Calu3 (cell line): ENCODE results near the gene SH3BP4. TPM values are rescaled to one million over a fixed set of nuclear protein-coding genes. Genes with fewer than 3 reads are reported as not detected.

Source experiments
- BruUV-seq: library from RNA; stranded (reverse); fragments of 400-500 nt; replicated peaks from 2 replicates; lab custom pipeline; 2021; lab: Mats Ljungman, UMichigan
- CTCF ChIA-PET: fragments of 300-600 bp; sonication (Branson Sonifier 250); formaldehyde crosslinking; loops from one replicate; lab custom pipeline; 2022; ENCODE audit warnings: antibody characterized with exemption; lab: Charles Lee
- DNase-seq: peaks from one replicate; pipeline ENCODE4 v3.0.0; 2022
- H3K27ac Mint-ChIP-seq: one replicate; pipeline ENCODE4 v1.8.0; 2022; ENCODE audit warnings: mixed read lengths; ENCODE audit not compliant: unreplicated experiment
- H3K27me3 Mint-ChIP-seq: one replicate; pipeline ENCODE4 v1.8.0; 2022; ENCODE audit warnings: mixed read lengths; ENCODE audit not compliant: unreplicated experiment
- H3K36me3 Mint-ChIP-seq: one replicate; pipeline ENCODE4 v1.8.0; 2022; ENCODE audit warnings: mild to moderate bottlenecking, moderate library complexity, mixed read lengths; ENCODE audit not compliant: insufficient read depth, unreplicated experiment
- H3K4me1 Mint-ChIP-seq: one replicate; pipeline ENCODE4 v1.8.0; 2022; ENCODE audit warnings: mild to moderate bottlenecking, low read depth, mixed read lengths; ENCODE audit not compliant: unreplicated experiment
- H3K4me3 Mint-ChIP-seq: one replicate; pipeline ENCODE4 v1.8.0; 2022; ENCODE audit warnings: mild to moderate bottlenecking, low read depth, moderate library complexity, mixed read lengths; ENCODE audit not compliant: unreplicated experiment
- H3K9me3 Mint-ChIP-seq: one replicate; pipeline ENCODE4 v1.8.0; 2022; ENCODE audit warnings: low read depth, mixed read lengths; ENCODE audit not compliant: unreplicated experiment
- intact Hi-C: fragments of 100-400 bp; cut with micrococcal nuclease; formaldehyde crosslinking; loops from one replicate; pipeline ENCODE4 v1.10.0; 2022; ENCODE audit not compliant: unreplicated experiment
- total RNA-seq: library from RNA; stranded (reverse); gene quantifications from 2 replicates; pipeline ENCODE4 v1.2.3, GENCODE V29; 2022
- TF ChIP-seq, protein P1 (sequence below): fragments of 200-600 bp; IDR thresholded peaks from one replicate; pipeline ENCODE4 v1.8.0; 2022; ENCODE audit warnings: antibody characterized with exemption; ENCODE audit not compliant: unreplicated experiment

Gene SH3BP4
- total RNA-seq, 1 experiment from 2014 or later, result 36.9 TPM

DNA sequence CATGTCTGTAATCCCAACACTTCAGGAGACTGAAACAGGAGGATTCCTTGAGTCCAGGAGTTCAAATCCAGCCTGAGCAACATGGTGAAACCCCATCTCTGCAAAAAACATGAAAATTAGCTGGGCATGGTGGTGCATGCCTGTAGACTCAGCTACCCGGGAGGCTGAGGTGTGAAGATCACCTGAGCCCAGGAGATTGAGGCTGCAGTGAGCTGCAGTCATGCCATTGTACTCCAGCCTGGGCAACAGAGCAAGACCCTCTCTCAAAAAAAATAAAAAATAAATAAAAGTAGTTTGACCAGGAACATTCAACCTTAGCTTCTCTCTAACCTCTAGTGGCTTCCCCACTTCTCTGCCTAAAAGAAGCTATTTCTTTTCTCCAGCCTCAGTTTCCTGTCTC, 23.8 kb downstream of the SH3BP4 start:
- CTCF ChIA-PET, result no interaction called here
- H3K27ac Mint-ChIP-seq, result no peak overlapping the region
- DNase-seq, result no peak
- H3K4me3 Mint-ChIP-seq, result no peak overlapping the region
- no TSS peak for BruUV-seq
- TF ChIP-seq, protein P1, sequence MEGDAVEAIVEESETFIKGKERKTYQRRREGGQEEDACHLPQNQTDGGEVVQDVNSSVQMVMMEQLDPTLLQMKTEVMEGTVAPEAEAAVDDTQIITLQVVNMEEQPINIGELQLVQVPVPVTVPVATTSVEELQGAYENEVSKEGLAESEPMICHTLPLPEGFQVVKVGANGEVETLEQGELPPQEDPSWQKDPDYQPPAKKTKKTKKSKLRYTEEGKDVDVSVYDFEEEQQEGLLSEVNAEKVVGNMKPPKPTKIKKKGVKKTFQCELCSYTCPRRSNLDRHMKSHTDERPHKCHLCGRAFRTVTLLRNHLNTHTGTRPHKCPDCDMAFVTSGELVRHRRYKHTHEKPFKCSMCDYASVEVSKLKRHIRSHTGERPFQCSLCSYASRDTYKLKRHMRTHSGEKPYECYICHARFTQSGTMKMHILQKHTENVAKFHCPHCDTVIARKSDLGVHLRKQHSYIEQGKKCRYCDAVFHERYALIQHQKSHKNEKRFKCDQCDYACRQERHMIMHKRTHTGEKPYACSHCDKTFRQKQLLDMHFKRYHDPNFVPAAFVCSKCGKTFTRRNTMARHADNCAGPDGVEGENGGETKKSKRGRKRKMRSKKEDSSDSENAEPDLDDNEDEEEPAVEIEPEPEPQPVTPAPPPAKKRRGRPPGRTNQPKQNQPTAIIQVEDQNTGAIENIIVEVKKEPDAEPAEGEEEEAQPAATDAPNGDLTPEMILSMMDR, result no peak
- intact Hi-C loops, result loop anchor here (5.0 kb wide), 1 partner anchor 77 kb away; no protein-coding TSS in a partner anchor
- peaks cover 17% of the 10 kb centered on the region for H3K36me3 Mint-ChIP-seq
- no peaks in the 10 kb centered on the region for H3K9me3 Mint-ChIP-seq
- no peaks in the 10 kb centered on the region for H3K27me3 Mint-ChIP-seq
- H3K4me1 Mint-ChIP-seq, result peaks cover 59% of the 10 kb centered on the region

DNA sequence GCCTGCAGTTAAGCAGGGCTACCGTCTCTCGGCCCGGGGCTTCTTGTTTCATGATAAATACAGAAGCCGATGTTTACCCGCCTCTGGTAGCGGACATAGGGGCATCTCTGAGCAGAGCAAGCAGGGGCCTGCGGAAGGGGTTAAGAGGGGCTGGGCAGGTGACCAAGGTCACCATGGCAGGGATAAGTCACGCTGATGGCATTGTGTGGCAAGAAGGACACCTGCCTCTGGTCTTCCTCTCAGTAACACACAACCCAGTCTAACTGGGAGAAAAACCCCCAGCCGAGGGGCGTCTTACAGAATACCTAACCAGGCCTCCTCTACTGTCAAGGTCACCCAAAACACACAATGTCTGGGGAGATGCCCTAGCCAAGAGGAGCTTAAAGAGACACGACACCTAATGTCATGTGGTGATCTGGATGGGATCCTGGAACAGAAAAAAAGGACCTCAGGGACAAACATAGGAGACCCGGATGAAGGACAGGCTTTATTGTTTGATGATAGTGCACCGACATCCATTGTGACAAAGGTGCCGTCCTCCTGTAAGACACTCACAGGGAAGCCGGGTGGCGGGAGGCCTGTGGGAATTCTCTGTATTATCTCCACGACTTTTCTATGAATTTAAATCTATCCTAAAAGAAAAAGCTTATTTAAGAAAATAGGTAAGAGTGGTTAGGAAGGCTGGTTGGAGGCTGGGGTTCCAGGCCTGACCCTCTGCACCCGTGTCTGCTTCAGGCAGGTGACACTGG, 24.8 kb downstream of the SH3BP4 start:
- Mint-ChIP-seq H3K4me3 (no peak overlapping the region), H3K9me3 (no peaks in the 10 kb centered on the region), H3K36me3 (peaks cover 28% of the 10 kb centered on the region), H3K4me1 (peaks cover 66% of the 10 kb centered on the region), H3K27me3 (no peaks in the 10 kb centered on the region), H3K27ac (no peak overlapping the region)
- no TSS peak for BruUV-seq
- DNase-seq, result no peak
- CTCF ChIA-PET, result interaction anchor here (1.2 kb wide), 1 partner anchor 80 kb away, joined by 3 read pairs; no protein-coding TSS in a partner anchor
- TF ChIP-seq, protein P1, result no peak
- intact Hi-C loops, result loop anchor here (5.0 kb wide), 1 partner anchor 76 kb away; no protein-coding TSS in a partner anchor

DNA sequence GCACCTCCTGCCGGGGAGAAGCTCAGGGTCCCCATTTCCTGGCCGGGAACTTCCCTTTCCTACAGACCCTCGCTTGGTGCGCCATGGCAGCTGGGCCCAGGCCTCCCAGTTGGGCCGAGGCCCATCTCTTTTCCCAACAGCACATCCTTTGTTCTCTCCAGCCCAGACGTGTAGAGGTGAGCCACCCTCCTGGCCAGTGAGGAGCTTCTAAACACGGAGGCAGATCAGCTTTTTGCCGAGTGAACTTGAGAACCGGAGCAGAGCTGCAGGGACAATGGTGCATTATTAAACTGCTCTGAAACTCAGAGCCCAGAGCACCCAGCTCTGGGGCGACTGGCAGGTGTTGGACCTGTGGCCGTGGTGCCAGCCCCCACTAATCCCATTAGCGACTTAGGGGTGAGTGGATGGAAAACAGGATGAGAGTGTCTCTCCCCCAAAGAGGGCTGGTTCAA, 25.4 kb downstream of the SH3BP4 start:
- intact Hi-C loops, result loop anchor here (5.0 kb wide), 1 partner anchor 75 kb away; no protein-coding TSS in a partner anchor

DNA sequence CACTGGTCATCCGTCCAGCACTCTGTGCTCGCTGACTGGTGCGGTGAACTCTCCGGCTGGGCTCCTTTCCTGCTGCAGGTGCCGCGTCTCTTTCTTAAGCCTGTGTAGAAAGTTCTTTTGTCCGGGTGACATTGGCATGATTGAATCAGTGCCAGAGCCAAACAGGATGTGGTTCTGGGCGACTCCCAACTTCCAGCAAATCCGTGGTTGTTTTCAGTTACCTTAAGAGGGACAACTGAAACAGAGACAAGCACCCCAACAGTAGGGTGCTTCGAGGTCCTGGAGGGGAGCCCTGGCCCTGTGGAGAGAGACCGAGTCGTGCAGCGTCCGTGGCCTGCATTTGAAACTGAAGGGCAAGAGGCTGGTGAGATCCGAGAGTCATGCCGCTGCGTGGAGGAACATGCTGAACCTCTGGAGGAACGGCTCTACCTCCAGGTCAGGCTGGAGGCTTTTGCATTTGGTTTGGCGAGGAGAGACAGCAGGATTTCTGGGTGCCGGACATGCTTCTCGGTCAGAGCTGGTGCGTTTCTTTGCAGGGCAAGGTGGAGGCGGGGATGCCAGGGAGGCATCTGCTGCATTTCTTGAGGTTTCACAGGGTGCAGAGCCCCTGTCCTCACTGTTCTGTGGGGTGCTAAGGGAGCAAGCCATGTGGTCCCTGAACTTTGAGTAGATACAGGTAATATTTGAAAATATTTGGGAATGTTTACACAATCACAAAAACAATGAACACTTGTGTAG, 26.8 kb downstream of the SH3BP4 start:
- H3K4me1 Mint-ChIP-seq, result peaks cover 73% of the 10 kb centered on the region
- CTCF ChIA-PET, result no interaction called here
- no peaks in the 10 kb centered on the region for H3K9me3 Mint-ChIP-seq

More for the DNA sequence above, 25.4 kb downstream of the SH3BP4 start:
- no peaks in the 10 kb centered on the region for H3K27me3 Mint-ChIP-seq
- no peak overlapping the region for H3K4me3 Mint-ChIP-seq
- H3K9me3 Mint-ChIP-seq, result no peaks in the 10 kb centered on the region
- BruUV-seq, result no TSS peak
- no peak overlapping the region for H3K27ac Mint-ChIP-seq
- CTCF ChIA-PET, result interaction anchor here (1.2 kb wide), 1 partner anchor 79 kb away, joined by 3 read pairs; no protein-coding TSS in a partner anchor
- TF ChIP-seq, protein P1, result no peak
- no peak for DNase-seq
- H3K4me1 Mint-ChIP-seq, result peaks cover 72% of the 10 kb centered on the region
- peaks cover 29% of the 10 kb centered on the region for H3K36me3 Mint-ChIP-seq

More for the DNA sequence above, 26.8 kb downstream of the SH3BP4 start:
- H3K36me3 Mint-ChIP-seq, result peaks cover 30% of the 10 kb centered on the region
- BruUV-seq, result TSS peak; percentile 69
- H3K4me3 Mint-ChIP-seq, result peak overlapping the region; percentile 75
- peak; percentile 65 for DNase-seq
- TF ChIP-seq, protein P1, result no peak
- no peaks in the 10 kb centered on the region for H3K27me3 Mint-ChIP-seq
- intact Hi-C loops, result loop anchor here (5.0 kb wide), 1 partner anchor 74 kb away; no protein-coding TSS in a partner anchor
- H3K27ac Mint-ChIP-seq, result peak overlapping the region; percentile 93
